Stomach (tissue), 4 donors: ENCODE data around the gene ZC2HC1B.

ENCODE experiments used
- CTCF ChIP-seq, 7 experiments: fragments of 450-650 bp in 4 of 7; fragments of 200-600 bp in 3 of 7; sonication (generic) in 3 of 7; IDR thresholded peaks; one replicate each; pipeline ENCODE4 v1.5.1; 2016 to 2019; ENCODE audit warnings: antibody characterized with exemption in 7 of 7, control low read depth in 2 of 7, mild to moderate bottlenecking in 1 of 7
- EP300 ChIP-seq: sonication (generic); formaldehyde crosslinking; IDR thresholded peaks from one replicate; pipeline ENCODE4 v1.6.1; 2017; ENCODE audit warnings: antibody characterized with exemption
- POLR2A ChIP-seq, 4 donors: fragments of 450-650 bp; IDR thresholded peaks; one replicate each; pipeline ENCODE4 v1.6.1; 2016; ENCODE audit warnings: antibody characterized with exemption in 4 of 4, control low read depth in 2 of 4, mild to moderate bottlenecking in 1 of 4, moderate library complexity in 1 of 4
- POLR2AphosphoS5 ChIP-seq, 3 donors: sonication (generic); formaldehyde crosslinking; IDR thresholded peaks; one replicate each; pipeline ENCODE4 v1.6.1; 2016; ENCODE audit warnings: antibody characterized with exemption in 3 of 3

- TF ChIP-seq CTCF (IDR thresholded peaks at IDR 0.05), result peak in 5 of 7 experiments; percentile 13 to 46 (median 34)
- no peak for TF ChIP-seq POLR2A (IDR thresholded peaks at IDR 0.05)
- TF ChIP-seq POLR2AphosphoS5 (IDR thresholded peaks at IDR 0.05), result no peak
- TF ChIP-seq EP300, result no peak
Observed at GRCh38 chr6:143941852-143942627, 77.8 kb downstream of the ZC2HC1B start.
